IgD-negative memory B cell (primary cell): Measurements from ENCODE around the gene RCOR2. TPM values are rescaled to one million over a fixed set of nuclear protein-coding genes. Genes with fewer than 3 reads are reported as not detected.
"Not testable (repeated sequence)": the region's sequence is repeated elsewhere in the genome, so short reads cannot be mapped to it uniquely, and the experiment has no call there.

ENCODE experiments used
- H3K27ac Mint-ChIP-seq, 3 donors: one replicate each; pipeline ENCODE4 v1.8.0; 2020 to 2022; ENCODE audit warnings: mild to moderate bottlenecking in 3 of 3, mixed read lengths in 3 of 3, moderate library complexity in 1 of 3
- H3K27me3 Mint-ChIP-seq: one replicate; pipeline ENCODE4 v1.8.0; 2021; ENCODE audit warnings: mixed read lengths
- H3K36me3 Mint-ChIP-seq: one replicate; pipeline ENCODE4 v1.8.0; 2020; ENCODE audit warnings: mild to moderate bottlenecking, mixed read lengths
- H3K4me1 Mint-ChIP-seq, 3 donors: one replicate each; pipeline ENCODE4 v1.8.0; 2020 to 2022; ENCODE audit warnings: mixed read lengths in 3 of 3, mild to moderate bottlenecking in 1 of 3
- H3K4me3 Mint-ChIP-seq, 4 donors: one replicate each; pipeline ENCODE4 v1.8.0; 2020 to 2022; ENCODE audit warnings: mild to moderate bottlenecking in 4 of 4, mixed read lengths in 4 of 4, moderate library complexity in 3 of 4
- H3K9me3 Mint-ChIP-seq, 3 donors: one replicate each; pipeline ENCODE4 v1.8.0; 2020 to 2021; ENCODE audit warnings: mixed read lengths in 3 of 3, mild to moderate bottlenecking in 1 of 3
- polyA plus RNA-seq: library from polyadenylated mRNA; unstranded; fragments of 300-500 nt; fragmentation: Illumina TruSeq; gene quantifications from one replicate; pipeline ENCODE4 v1.2.3, GENCODE V29; 2021

The RCOR2 gene
- polyA plus RNA-seq, 1 donor from 2014 or later, result not detected

DNA sequence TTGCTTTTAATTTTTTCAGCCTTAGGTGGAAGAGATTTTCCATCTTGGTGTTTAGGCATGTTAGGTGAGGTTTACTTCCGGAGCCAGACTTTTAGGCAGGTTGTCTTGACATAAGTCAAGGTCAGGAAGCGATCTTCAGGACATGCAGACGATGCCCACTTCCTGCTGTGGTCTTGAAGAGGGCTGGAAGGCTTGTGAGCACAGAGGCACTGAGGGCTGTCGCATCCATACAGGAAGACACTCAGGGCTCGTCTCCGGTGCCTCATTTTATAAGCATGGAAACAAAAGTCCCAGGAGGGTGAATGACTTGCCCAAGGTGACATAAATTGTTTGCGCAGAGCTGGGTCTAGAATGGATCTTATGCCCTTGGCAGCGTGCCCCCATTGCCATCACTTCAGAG is 47.3 kb downstream of the RCOR2 start:
- Mint-ChIP-seq H3K27me3 (no peaks in the 10 kb centered on the region), H3K36me3 (peaks cover 2% of the 10 kb centered on the region), H3K4me1 (peaks cover 43 to 58% (median 54%) of the 10 kb centered on the region in 3 donors), H3K4me3 (peak overlapping the region in 2 of 4 donors; percentile 23 to 63), H3K27ac (peak overlapping the region in 2 of 3 donors; percentile 53 to 76), H3K9me3 (no peaks in the 10 kb centered on the region)

DNA sequence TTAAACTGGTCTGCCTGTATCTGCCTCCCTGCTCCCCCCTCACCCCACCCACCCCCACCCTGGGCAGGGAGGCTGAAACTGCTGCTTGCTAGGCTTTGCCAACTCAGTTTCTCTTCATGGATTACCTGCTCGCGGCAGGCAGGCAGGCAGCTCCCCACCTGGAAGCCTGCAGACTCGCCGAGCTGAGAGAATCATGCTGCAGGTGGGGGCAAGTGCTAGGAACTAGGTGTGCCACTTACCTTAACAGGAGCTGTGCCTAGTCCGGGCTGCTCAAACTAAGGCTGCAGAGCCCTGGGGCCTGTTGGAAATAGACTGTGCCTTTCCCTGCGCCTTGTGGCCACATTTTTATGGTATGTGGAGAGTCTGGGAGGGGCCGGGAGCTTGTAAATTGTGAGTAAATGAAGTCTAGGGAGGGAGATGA is 47.8 kb downstream of the RCOR2 start:
- Mint-ChIP-seq H3K9me3 (no peaks in the 10 kb centered on the region), H3K4me3 (peak overlapping the region in 3 of 4 donors; percentile 23 to 63 (median 50)), H3K36me3 (peaks cover 2% of the 10 kb centered on the region), H3K27ac (peak overlapping the region in 1 of 3 donors; percentile 76), H3K4me1 (peaks cover 43 to 57% (median 53%) of the 10 kb centered on the region in 3 donors), H3K27me3 (no peaks in the 10 kb centered on the region)

DNA sequence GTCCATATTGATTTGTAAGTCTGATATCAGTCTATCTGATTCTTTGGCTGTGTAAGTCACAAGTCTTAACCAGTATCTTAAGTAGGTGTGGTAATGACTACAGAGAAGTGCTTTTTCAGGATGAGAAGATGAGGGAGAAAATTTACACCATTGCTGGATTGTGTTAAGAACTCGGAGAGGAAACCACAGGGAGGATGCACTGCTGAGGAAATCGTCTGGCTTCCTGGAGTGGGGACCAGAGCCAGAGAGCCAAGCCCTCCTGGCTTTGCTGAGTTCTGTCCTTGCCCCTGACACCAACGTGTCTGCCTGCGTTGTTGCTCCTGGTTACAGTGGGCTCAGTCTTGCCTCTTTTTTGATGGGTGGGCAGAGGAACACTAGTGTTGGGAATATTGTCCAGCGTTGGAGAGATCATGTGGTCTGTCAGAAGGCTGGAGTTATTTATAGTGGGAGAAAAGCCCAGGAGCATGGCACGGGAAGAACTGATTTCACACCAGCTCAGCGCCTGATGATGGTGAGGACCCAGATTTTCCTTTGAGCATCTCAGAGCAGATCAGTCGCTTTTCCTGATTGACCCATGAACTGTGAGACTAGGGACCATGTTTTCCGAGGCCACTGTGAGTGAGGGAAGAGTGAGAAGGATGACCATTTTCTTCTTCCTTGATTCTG is 48.4 kb downstream of the RCOR2 start:
- peak overlapping the region in 1 of 4 donors; percentile 75 for H3K4me3 Mint-ChIP-seq
- no peaks in the 10 kb centered on the region for H3K9me3 Mint-ChIP-seq
- H3K27ac Mint-ChIP-seq, result peak overlapping the region in 1 of 3 donors; percentile 77

DNA sequence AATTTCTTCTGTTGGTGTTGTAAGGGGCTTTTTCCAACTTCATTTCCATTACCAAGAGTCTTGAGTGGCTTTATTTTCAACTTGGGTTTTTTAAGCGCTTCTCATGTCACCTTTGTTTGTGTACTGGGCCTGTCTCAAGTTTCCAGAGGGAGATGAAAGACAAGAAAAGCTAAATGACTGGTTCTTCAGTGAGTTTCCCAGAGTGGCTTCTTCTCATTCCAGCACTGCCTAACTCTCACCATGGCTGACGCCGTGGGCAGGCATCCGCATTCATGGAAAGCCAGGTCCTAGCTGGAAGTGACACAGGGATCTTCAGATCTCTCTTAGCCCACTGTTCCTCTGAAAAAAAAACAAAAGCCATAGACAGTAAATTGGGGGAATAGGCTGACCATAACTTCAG is 49.5 kb downstream of the RCOR2 start:
- H3K27me3 Mint-ChIP-seq, result no peaks in the 10 kb centered on the region
- peaks cover 2% of the 10 kb centered on the region for H3K36me3 Mint-ChIP-seq
- H3K4me1 Mint-ChIP-seq, result peaks cover 46 to 59% (median 56%) of the 10 kb centered on the region in 3 donors
- H3K9me3 Mint-ChIP-seq, result no peaks in the 10 kb centered on the region
- no peak overlapping the region for H3K4me3 Mint-ChIP-seq
- H3K27ac Mint-ChIP-seq, result no peak overlapping the region

More for the DNA sequence above, 48.4 kb downstream of the RCOR2 start:
- H3K4me1 Mint-ChIP-seq, result peaks cover 43 to 54% (median 53%) of the 10 kb centered on the region in 3 donors
- H3K27me3 Mint-ChIP-seq, result no peaks in the 10 kb centered on the region
- H3K36me3 Mint-ChIP-seq, result peaks cover 2% of the 10 kb centered on the region

DNA sequence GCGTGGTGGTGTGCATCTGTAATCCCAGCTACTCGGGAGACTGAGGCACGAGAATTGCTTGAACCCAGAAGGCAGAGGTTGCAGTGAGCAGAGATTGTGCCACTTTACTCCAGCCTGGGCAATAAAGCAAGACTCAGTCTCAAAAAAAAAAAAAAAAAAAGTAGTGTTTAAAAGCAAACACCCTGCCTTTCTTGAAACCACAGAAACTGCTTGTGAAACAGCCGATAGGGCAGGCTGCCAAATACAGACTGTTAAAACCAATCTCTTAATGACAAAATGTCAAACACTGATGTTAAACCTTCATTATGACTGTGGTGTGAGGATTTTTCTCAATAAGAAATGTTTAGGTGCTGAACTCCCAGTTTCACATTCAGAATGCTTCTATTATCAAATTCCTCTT is 50.8 kb downstream of the RCOR2 start:
- H3K27me3 Mint-ChIP-seq, result no peaks in the 10 kb centered on the region
- peaks cover 6% of the 10 kb centered on the region for H3K36me3 Mint-ChIP-seq
- peaks cover 42 to 54% (median 53%) of the 10 kb centered on the region in 3 donors for H3K4me1 Mint-ChIP-seq
- H3K4me3 Mint-ChIP-seq, result peak overlapping the region in 1 of 4 donors; percentile 43
- peak overlapping the region in 1 of 3 donors; percentile 46 for H3K27ac Mint-ChIP-seq
- H3K9me3 Mint-ChIP-seq, result no peaks in the 10 kb centered on the region

DNA sequence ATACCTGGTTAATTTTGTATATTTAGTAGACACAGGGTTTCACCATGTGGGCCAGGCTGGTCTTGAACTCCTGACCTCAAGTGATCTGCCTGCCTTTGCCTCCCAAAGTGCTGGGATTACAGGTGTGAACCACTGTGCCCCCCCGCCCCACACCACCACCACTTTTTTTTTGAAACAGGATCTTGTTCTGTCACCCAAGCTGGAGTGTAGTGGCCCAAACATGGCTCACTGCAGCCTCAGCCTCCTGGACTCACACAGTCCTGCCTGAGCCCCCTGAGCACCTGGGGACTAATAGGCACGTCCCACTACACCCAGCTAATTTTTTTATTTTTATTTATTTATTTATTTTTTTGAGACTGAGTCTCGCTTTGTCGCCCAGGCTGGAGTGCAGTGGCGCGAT is 53.3 kb downstream of the RCOR2 start:
- H3K36me3 Mint-ChIP-seq, H3K4me3 Mint-ChIP-seq, H3K27ac Mint-ChIP-seq, H3K9me3 Mint-ChIP-seq, H3K27me3 Mint-ChIP-seq: not testable (repeated sequence)
- peaks cover 25 to 38% (median 30%) of the 10 kb centered on the region in 3 donors for H3K4me1 Mint-ChIP-seq

DNA sequence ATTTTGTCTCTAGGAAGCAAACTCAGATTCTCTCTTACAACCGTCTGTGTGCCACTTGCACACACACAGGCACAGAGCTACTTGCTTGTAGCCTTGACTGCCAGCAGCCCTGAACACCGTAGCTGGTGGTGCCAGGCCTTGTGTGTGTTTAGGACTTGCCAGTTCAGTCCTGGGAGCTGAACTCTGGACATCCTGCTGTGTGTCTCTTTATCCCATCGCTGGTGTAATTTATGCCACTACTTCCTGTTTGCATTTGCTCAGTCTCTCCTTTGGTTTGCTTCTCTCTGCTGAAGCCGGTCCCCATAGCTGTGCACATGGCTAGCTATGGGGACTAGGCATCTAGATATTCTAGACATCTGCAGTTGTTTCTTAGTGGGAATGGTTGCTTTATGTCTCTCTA is 54.0 kb downstream of the RCOR2 start:
- Mint-ChIP-seq H3K36me3 (peaks cover 4% of the 10 kb centered on the region), H3K4me3 (peak overlapping the region in 1 of 4 donors; percentile 9), H3K27ac (no peak overlapping the region), H3K27me3 (no peaks in the 10 kb centered on the region), H3K9me3 (no peaks in the 10 kb centered on the region), H3K4me1 (peaks cover 20 to 32% (median 25%) of the 10 kb centered on the region in 3 donors)

Other genes with a start within 250 kb of the RCOR2 start
- 16.2 TPM for gene ATL3, start 245.8 kb downstream of the RCOR2 start, polyA plus RNA-seq
- gene RTN3, start 235.7 kb downstream of the RCOR2 start, polyA plus RNA-seq, result 27.1 TPM
- 0.39 TPM for gene ZFTA, start 148.4 kb downstream of the RCOR2 start, polyA plus RNA-seq
- 0.94 TPM for gene SPINDOC, start 103.7 kb downstream of the RCOR2 start, polyA plus RNA-seq
- 50.8 TPM for gene MARK2, start 78.1 kb downstream of the RCOR2 start, polyA plus RNA-seq
- 13.9 TPM for gene NAA40, start 21.8 kb upstream of the RCOR2 start, polyA plus RNA-seq
- gene COX8A, start 57.5 kb upstream of the RCOR2 start, polyA plus RNA-seq, result 298 TPM
- gene OTUB1, start 69.3 kb upstream of the RCOR2 start, polyA plus RNA-seq, result 117 TPM
- not detected for gene FLRT1, start 118.8 kb upstream of the RCOR2 start, polyA plus RNA-seq
- gene MACROD1, start 248.9 kb upstream of the RCOR2 start, polyA plus RNA-seq, result 9.7 TPM